HG03460 (cell line): ENCODE data around the gene TBC1D16.

Source experiments
- ATAC-seq: cut with Tn5 transposase; IDR thresholded peaks from one replicate; pipeline ENCODE4 v1.9.1; 2021; ENCODE audit not compliant: unreplicated experiment

Gene TBC1D16

DNA sequence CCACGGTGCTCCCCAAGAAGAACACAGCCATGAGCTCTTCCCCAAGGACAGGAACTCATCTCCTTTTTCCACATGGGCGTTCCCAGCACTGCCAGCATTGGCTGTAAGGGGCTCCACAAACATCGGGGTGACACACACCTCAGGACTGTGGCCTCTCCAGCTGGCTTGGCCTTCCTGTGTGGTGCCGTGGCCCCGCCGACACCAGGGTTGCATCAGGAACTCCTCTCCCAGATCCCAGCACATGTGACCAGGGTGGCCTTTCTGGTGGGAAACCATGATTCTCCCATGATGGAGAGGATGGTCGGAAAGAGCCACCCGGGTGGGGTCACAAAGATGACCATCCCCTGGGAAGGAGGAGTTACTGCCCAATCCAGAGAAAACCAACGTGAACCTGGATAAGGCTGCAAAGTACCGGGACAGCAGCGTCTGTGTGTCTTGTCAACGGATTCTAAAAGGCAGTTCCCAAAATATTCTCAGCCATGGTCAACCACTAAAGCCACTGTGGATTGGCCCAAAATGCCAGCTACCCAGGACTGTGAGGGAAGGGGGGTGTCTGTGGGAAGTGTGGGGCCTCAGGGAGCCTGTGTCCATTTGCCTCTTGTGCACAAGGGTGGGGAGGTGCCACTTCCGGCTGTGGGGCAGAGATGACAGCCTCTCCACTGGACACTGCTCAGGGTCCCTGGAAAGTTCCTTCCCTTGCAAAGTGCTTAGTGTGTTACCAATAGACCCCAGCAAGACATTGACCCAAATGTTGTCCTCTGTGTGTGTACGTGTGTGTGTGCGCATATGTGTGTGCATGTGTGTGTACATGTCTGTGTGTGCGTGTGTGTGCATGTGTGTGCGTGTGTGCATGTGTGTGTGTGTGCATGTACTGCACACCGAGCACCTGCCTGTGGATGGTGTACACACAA lies 118.4 kb downstream of the TBC1D16 start:
- ATAC-seq = no peak

DNA sequence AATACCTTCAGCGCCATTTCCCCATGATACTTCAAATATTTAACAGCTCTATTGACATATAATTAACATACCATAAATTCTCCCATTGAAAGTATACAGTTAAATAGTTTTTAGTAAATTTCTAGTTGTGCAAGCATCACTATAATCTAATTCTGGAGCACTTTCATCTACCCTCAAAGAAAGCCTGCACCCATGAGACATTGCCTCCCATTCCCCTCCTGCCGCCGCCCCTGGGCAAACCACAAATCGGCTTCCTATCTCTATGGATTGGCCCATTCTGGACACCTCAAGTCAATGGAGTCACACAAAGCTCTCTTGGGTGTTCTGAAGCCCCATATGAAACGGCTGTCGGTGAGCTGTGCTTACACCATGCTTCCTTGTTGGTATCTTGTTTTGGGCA lies 119.2 kb downstream of the TBC1D16 start:
- ATAC-seq = no peak

DNA sequence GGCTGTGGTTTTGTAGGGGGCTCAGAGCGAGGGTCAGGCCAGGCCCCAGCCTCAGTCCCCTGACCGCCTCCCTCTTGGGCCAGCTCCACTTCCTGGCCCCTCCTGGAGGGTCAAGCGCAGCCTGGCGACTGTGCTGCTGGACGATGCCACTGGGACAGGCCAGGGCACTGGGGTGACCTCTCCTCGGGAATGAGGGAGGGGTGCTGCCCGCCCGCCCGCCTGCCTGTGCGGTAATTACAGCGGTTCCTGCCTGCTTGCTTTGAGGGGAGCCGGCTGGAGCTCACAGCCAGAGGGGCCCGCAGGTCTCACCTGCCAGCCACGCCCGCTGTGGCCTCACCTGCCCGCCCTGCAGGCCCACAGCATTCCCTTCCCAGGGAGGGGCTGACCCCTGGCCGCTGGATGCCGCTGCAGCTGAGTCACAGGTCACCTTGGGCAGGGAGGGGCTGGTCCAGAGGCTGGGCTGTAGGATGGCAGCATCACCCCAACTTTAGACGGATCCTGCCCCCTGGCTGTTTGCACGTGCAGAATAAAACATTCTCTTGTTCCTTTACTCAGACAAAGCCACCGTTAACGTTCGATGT lies 119.7 kb downstream of the TBC1D16 start:
- no peak for ATAC-seq

DNA sequence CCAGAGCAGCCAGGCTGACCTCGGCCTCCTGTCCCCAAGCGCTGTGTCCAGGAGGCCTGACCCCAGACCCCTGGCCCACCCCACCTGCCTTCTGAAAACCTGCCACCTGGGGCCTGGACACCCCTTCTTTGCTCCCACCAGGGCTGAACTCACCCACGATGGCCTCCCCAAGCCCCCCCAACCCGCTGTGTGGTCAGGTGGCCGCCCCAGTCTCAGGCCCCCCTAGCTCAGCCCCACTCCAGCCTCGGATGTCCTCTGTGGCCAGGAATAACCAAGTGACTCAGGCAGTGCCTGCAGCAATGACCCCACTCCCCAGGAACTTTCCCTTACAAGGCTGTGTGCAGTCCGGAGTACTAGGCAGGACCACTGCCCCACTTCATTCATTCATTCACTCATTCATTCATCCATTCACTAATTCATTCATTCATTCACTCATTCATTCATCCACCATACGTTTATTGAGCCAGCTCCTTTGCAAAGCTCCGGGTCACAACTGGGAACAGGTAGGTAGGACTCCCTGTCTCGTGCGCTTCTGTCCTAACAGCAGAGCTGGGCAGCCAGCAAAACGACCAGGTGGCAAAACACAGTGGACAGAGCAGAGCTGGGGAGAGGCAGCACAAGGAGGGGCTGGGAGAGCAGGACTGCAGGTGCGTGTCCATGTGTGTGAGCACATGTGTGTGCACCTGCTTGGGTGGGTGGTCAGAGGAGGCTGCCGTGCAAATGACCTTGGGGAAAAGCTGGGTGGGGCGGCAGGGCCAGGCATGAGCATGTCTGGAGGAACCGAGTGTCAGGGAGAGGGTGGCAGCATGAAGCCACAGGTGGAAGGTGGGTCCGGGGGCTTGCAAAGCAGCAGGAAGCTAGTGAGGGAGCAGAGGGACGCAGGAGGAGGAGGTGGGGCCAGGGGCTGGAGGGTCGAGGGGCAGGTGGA lies 120.6 kb downstream of the TBC1D16 start:
- ATAC-seq = no peak

DNA sequence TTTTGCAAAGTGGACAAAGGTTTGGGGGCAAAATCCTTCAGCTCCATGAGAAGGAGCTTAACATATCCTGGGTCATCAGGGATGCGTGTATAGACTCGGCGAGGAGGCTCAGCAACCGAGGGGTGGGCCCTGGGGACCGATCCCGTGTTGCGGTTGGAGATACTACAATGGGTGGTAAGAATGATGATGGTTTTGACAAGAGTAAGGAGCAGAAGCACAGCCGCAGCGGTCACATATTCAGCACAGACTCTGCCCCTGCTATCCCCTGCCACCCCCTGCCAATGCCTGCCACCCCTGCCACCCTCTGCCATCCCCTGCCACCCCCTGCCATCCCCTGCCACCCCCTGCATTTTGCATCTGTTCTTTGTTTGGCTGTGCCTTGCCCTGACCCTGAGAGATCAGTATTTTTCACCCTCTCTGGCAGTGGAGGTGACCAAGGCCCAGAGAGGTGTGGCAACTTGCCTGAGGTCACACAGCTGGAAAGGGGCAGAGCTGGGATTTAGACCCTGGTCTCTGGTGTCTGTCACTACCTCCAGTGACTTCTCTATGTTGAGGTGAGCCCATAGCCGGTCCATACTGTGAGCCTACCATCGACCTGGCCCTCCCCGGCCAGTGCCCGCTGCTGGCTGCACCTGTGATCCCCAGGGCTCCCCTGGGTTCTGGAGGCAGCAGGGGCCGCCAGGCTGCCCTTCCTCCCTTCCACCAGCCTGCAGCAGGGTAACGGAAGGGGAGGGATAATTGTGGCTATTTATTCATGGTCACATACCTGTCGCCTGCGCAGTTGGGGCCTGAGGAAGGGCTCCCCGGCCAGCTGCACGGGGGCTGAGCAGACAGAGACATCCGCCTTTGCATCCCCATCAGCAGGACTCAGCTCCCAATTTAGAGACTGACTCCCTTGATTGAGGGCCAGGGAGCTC lies 121.5 kb downstream of the TBC1D16 start:
- no peak for ATAC-seq

DNA sequence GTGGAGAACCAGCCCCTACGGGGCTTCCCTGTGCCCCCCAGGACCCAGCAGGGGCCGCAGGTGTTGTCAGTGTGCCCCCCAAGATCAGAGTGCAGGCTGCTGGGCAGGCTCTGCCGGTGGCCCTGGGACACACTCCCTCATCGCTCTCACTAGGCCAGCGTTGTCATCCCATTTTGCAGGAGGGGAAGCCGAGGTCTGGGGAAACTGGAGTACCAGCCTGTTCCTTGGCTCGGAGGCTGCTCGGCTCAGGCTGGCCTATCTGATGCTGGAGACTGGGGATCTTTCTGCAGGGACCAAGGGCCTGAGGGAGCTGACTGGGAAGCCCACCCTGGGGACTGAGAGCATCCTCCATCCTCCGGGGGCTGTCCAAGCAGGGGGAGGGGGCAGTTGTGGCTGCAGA lies 122.2 kb downstream of the TBC1D16 start:
- no peak for ATAC-seq

DNA sequence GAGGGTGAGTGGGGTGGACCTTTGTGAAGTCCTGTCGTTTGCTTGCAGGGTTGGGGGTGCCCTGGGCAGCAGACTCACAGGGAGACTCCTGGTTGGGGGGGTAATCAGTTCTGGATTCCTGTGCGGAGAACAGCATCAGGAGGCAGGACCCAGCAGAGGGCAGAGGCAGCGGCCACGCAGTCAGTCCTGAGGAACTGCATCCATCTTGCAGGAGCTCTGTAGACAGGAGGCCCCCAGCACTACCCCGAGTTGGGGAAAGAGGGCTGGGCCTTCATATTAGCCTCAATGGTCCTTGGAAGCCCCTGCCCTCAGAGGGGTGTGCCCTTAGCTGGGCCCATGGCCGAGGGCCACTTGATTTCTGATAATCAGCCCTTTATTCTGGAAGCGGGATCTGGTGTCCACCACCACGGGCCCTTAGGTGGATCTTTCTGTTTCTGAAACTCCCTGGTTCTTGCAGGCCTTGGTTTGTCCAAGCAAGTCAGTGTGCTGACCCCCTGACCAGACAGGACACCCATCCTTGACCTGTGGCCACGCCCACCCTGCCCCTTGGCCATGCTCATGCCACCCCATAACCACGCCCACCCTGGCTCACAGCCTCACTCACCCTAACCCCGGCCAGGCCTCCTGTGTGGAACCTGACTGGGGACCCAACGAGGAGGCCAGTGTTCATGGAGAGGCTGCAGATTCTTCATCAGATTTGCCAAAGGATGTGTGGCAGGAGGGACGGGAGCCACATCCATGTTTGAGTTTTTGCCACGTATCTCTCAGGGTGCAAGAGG lies 122.9 kb downstream of the TBC1D16 start:
- no peak for ATAC-seq

DNA sequence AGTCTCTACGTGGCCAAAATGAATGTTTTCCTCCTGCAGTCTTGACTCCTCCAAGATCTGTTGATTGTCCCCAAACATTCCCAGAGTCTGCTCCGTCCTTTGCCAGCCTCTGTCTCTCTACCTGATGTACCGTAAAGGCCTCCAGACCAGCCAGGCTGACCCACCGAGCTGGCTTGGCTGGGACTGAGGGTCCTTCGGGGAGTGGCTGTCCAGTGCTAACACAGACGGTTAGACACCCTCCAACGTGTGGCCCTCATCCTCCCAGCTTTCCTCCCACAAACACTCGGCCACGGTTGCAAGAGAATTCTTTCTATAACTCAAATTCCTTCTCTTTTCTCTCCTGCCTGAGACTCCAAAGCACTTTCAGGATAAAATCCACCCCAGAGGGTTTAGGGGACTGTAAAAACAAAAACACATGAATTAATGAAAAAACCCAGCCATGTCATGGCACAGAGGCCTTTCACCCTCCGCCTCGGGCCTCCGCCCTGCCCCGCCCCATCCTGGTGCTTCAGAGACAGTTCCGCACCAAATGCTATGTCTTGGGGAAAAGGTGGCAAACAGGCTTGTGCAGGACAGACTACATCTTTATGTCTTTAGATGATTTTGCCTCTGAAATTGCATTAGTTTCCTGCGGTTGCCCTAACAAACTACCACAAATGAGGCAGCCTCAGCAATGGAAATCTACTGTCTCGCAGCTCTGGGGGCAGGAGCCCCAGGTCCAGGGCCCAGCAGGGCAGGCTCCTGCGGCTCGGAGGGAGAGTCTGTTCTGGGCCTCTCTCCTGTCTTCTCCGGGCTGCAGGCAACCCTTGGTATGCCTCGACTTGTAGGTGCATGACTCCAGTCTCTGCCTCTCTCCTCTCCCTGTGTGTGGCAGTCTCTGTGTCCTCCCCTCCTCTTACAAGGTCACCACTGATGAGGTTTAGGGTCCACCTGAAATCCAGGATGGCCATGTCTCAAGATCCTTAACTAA lies 124.0 kb downstream of the TBC1D16 start:
- ATAC-seq = no peak

DNA sequence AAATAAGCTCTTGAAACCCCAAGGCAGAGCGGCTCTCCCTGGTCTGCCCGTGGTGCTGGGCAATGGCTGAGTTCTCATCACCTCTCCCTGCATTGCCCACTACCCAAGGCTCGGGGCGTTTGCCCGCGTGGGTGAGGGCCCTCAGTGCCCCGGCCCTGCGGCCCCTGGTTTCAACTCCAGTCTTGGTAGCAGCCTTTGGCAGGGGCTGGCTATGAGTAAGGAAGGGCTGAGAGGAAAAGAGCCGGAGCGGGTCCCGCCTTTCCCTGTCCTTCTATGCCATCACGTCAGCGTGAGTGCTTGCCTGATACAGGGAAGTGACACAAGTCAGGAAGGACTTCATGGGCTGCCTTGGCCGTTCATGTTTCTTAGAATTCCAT lies 124.7 kb downstream of the TBC1D16 start:
- no peak for ATAC-seq

DNA sequence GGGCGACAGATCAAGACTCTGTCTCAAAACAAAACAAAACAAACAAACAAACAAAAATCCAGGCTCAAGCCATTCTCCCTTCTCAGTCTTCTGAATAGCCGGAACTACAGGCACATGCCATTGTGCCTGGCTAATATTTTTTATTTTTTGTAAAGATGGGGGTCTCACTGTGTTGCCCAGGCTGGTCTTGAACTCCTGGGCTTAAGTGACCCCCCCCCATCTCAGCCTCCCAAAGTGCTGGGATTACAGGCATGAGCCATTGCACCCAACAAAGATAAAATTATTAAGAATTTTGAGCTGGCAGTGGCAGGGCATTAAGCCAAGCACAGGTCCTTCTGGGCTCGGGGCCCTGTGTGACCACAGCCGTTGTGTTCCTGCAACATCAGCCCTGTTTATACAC lies 126.6 kb downstream of the TBC1D16 start:
- ATAC-seq = no peak

DNA sequence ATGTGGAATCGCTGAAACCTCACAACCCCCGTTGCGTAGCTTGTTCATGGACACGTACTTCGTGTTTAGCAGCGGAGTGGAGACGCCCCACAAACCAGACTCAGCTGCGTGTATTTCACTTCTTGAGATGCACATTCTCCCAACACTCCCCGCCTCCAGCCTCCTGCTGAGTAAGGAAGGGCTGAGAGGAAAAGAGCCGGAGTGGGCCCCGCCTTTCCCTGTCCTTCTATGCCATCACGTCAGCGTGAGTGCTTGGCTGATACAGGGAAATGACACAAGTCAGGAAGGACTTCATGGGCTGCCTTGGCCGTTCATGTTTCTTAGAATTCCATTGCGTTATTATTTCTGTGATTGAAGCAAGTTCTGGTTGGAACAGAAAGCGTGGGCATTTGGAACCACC lies 127.8 kb downstream of the TBC1D16 start:
- ATAC-seq = no peak

DNA sequence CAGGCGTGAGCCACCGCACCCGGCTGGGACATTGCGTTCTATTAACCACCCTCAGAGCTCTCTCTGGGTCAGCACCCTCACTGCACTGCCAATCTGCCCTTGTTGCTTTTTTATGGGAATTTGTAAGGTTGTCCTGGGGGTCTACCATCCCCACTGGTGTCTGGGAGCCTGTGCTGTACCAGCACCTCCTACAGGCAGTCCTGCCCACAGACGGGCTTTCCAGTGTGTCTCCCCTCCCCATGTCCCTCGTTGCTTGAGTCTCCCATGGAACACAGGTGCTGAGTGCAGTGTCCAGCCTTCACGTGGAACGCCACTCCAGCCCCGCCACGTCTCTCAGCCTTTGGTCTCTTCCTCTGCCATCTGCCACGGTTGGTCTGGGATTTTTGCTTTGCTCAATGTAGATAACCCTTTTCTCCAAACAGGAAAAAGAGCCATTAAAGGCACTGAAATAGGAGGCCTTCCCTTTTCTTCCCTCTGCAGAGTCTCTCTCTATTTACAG lies 128.4 kb downstream of the TBC1D16 start:
- ATAC-seq = no peak

DNA sequence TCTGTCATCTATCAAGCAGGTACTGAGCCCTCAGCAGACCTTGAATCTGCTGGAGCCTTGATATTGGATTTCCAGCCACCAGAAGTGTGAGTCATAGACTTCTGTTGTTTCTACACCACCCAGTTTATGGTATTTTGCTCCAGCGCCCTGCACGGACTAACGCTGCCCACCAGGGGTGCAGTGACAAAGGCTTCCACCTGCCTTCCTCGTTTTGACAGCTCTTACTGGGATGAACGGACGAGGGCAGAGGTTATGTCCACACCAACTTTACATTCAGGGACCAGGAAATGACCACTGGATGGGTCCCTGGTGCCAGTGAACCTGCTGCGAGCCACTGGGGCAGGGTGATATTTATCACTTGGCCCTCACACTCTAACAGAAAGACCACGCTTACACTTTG lies 129.8 kb downstream of the TBC1D16 start:
- ATAC-seq = no peak

DNA sequence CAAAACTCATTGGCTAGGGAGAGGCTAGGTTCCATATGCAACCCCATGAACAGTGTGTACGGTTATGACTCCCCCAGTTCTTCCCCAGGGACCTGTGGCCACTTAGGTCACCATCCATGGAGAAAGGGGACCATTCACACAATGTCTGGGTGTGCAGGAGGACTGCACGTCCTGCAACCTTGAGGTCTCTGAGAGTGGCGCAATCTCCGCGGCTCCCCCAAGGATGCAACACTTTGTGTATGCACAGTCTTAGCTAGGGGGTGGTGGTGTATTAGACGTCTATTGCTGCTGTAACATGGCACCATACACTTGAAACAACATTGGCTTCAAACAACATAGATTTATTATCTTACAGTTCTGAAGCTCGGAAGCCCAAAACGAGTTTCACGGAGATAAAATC lies 130.8 kb downstream of the TBC1D16 start:
- no peak for ATAC-seq

DNA sequence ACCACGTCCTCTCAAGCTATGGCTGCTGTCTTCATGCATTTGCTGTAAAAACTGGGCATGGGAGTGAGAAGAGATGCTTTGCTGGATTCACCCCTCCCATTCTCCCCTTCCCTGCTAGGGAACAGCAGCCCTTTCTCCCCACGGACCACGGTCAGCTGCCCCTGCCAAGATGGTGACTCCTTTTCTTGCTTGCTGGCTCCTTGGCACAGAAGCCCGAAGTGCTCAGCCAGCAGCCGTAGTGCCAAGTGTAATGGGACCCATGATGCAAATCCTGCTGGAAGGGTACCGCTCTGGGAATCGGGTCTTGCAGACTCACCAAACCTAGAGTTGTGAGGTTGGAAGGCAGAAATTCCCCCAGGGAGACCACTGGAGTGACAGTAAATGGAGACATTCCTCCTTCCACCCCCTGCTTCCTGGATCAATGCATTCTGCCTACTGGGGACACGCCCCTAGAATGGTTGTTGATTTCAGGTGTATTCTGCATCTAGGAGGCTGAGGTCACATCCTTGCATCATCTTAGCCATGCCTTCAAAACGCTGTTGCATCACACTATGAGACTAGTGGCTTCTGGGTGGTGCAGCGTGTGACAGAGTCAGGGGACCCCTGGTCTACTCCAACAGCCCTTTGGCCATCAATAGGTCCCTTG lies 133.4 kb downstream of the TBC1D16 start:
- no peak for ATAC-seq

DNA sequence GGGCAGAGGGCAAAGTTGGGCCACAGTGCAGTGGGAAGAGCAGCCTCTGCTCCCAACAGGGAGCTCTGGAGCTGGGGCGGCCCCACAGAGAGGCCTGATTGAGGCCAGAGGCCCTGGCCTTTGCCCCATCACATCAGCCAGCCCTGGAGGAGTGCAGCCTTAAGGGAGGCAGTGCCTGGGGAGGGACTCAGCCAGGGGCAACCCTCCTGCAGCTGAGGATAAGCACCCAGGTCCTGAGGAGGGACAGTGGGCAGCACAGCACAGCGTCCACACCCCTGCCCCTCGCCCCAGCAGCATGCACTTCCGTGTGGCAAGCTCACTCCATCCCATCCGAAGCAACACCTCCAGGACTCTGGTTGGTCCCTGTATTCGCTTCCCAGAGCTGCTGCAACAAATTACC lies 134.5 kb downstream of the TBC1D16 start:
- no peak for ATAC-seq

DNA sequence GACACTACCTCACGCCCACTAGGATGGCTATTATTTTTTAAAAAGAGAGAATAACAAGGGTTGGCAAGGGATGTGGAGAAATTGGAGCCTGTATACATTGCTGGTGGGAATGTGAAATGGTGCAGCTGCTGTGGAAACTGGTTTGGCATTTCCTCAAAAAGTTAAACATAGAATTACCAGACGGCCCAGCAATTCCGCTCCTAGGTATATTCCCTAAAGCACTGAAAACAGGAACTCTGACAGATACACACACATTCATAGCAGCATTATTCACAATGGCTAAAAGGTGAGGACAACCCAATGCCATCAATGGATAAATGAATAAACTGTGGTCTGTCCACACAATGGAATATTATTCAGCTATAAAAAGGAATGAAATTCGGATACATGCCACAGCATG lies 136.1 kb downstream of the TBC1D16 start:
- no peak for ATAC-seq
